PFSK-1 (cell line): ENCODE measurements around the gene ADAM33.

ENCODE experiments used
- POLR2AphosphoS5 ChIP-seq: IDR thresholded peaks from 2 replicates; pipeline ENCODE4 v1.6.1; 2012; ENCODE audit warnings: low read depth, mild to moderate bottlenecking, control low read depth, low read length, moderate library complexity
- REST ChIP-seq, 2 experiments: IDR thresholded peaks; 2 replicates each; pipeline versions ENCODE4 v1.6.1 to v1.8.0; 2011 to 2012; ENCODE audit warnings: low read depth in 2 of 2, low read length in 2 of 2, control low read depth in 1 of 2, inconsistent platforms in 1 of 2, mild to moderate bottlenecking in 1 of 2, moderate library complexity in 1 of 2; ENCODE audit not compliant: insufficient read depth in 1 of 2
- TAF1 ChIP-seq: IDR thresholded peaks from 2 replicates; pipeline ENCODE4 v1.6.1; 2012; ENCODE audit warnings: low read length, control low read depth, borderline replicate concordance; ENCODE audit not compliant: insufficient read depth

DNA sequence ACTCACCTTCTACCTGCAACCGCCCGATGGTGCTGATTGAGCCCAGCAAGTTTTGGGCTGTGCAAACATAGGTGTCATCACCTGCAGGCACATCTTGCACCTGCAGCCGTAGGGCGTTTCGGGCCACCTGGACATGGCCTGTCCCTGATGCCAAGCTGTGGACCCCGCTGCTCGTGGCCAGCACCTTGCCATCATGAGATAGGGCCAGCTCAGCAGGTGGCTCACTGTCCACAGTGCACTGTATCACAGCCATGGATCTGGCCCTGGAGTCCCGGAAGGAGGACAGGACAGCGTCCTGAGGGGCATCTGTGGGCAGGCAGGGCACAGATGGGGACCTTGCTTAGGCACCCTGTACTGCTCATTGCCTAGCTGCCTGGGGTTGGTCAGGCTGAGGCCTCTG is 10.1 kb upstream of the ADAM33 start:
- TF ChIP-seq POLR2AphosphoS5 (no peak), REST (IDR thresholded peaks at IDR 0.05; ENCODE audit: insufficient read depth in 1 of 2, low read depth in 2 of 2, low read length in 2 of 2) (no peak), TAF1 (no peak)
